ENCODE measurements around the gene ZNF653. TPM values are rescaled to one million over a fixed set of nuclear protein-coding genes. Genes with fewer than 3 reads are reported as not detected.

Gene ZNF653
- total and polyA plus RNA-seq, 9 of the 15 experiments (the other 6 are each of a cell fraction or from before 2014, with no cell fraction given): 1.6 to 8.0 (median 4.2) TPM; not detected in 2

- TF ChIP-seq TSHZ1 (CRISPR knock-in tag; IDR thresholded peaks at IDR 0.05): no peak
- no peak for TF ChIP-seq KDM2B (CRISPR knock-in tag; IDR thresholded peaks at IDR 0.05)
- no peak for TF ChIP-seq FOXO4 (CRISPR knock-in tag; IDR thresholded peaks at IDR 0.05)
- TF ChIP-seq, protein P1, sequence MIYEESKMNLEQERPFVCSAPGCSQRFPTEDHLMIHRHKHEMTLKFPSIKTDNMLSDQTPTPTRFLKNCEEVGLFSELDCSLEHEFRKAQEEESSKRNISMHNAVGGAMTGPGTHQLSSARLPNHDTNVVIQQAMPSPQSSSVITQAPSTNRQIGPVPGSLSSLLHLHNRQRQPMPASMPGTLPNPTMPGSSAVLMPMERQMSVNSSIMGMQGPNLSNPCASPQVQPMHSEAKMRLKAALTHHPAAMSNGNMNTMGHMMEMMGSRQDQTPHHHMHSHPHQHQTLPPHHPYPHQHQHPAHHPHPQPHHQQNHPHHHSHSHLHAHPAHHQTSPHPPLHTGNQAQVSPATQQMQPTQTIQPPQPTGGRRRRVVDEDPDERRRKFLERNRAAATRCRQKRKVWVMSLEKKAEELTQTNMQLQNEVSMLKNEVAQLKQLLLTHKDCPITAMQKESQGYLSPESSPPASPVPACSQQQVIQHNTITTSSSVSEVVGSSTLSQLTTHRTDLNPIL (CRISPR knock-in tag; IDR thresholded peaks at IDR 0.05): no peak
- no peak for TF ChIP-seq ILK (tag; IDR thresholded peaks at IDR 0.05; ENCODE audit: borderline replicate concordance, low read depth)
- TF ChIP-seq SMARCA4 (IDR thresholded peaks at IDR 0.05): no peak
- TF ChIP-seq ATF7 (IDR thresholded peaks at IDR 0.05): peak; percentile 84
- no peak for TF ChIP-seq RBM39 (optimal IDR thresholded peaks at IDR 0.05; ENCODE audit: low read depth, low read length)
- no peak; the same call in 1 of the 2 replicates for TF ChIP-seq STAT5A (IDR thresholded peaks at IDR 0.05; ENCODE audit: borderline replicate concordance, low read length)
- 0 out of 2 replicates have a peak, but pooled peaks have one; percentile 28 for TF ChIP-seq TARDBP (IDR thresholded peaks at IDR 0.05)
- TF ChIP-seq LEF1 (IDR thresholded peaks at IDR 0.05): no peak
- TF ChIP-seq BRD4 (IDR thresholded peaks at IDR 0.05): no peak
- TF ChIP-seq EGR1 (conservative IDR thresholded peaks at IDR 0.05): peak; percentile 81
- TF ChIP-seq TRIM24 (IDR thresholded peaks at IDR 0.05): peak in 1 of 2 experiments; percentile 42; a peak in 1 of 4 replicates
- no peak for TF ChIP-seq GTF2F1 (IDR thresholded peaks at IDR 0.05; ENCODE audit: low read depth, low read length)
- no peak for TF ChIP-seq GATAD2A (IDR thresholded peaks at IDR 0.05)
- TF ChIP-seq ARNT (IDR thresholded peaks at IDR 0.05): no peak
- 0 out of 2 replicates have a peak, but pooled peaks have one; percentile 28 for TF ChIP-seq FOSL1 (tag; conservative IDR thresholded peaks at IDR 0.05)
- TF ChIP-seq FOXP1 (CRISPR knock-in tag; IDR thresholded peaks at IDR 0.05): 0 out of 2 replicates have a peak, but pooled peaks have one; percentile 33
- TF ChIP-seq ZNF785 (CRISPR knock-in tag; IDR thresholded peaks at IDR 0.05): no peak
- TF ChIP-seq MXI1 (IDR thresholded peaks at IDR 0.05; ENCODE audit: low read depth, low read length): peak; percentile 95
- no peak for TF ChIP-seq ZNF3 (CRISPR knock-in tag; IDR thresholded peaks at IDR 0.05)
- no peak for TF ChIP-seq CHD4 (IDR thresholded peaks at IDR 0.05; ENCODE audit: insufficient read depth, insufficient replicate concordance, low read depth, low read length, poor library complexity, severe bottlenecking)
- TF ChIP-seq HSF4 (CRISPR knock-in tag; IDR thresholded peaks at IDR 0.05; ENCODE audit: borderline replicate concordance): no peak
- no peak for TF ChIP-seq ZKSCAN1 (IDR thresholded peaks at IDR 0.05; ENCODE audit: low read depth, low read length)
Measured at GRCh38 chr19:11435057-11435832, 70.4 kb downstream of the ZNF653 start, which contains the start of the genes ODAD3 and PRKCSH (continued).

Data from K562 (cell line).